Neuronal stem cell (in vitro differentiated cells): Measurements from ENCODE around the gene ARHGEF28.

Experiments
- DNase-seq: peaks from one replicate; pipeline ENCODE4 v3.0.0-alpha.2; 2013; ENCODE audit warnings: low spot score
- H2AFZ ChIP-seq: one replicate; pipeline ENCODE4 v1.6.1; 2013; ENCODE audit warnings: mild to moderate bottlenecking, low read length, inconsistent platforms
- H2AK5ac ChIP-seq: 2 replicates; pipeline ENCODE4 v1.6.1; 2013; ENCODE audit warnings: low read depth, mild to moderate bottlenecking, inconsistent platforms, low read length, moderate library complexity, mixed read lengths
- H2BK120ac ChIP-seq: 2 replicates; pipeline ENCODE4 v1.6.1; 2013; ENCODE audit warnings: low read depth, mild to moderate bottlenecking, inconsistent platforms, low read length, moderate library complexity, mixed read lengths
- H2BK12ac ChIP-seq: one replicate; pipeline ENCODE4 v1.6.1; 2013; ENCODE audit warnings: low read length, inconsistent platforms
- H2BK15ac ChIP-seq: 2 replicates; pipeline ENCODE4 v1.6.1; 2013; ENCODE audit warnings: mild to moderate bottlenecking, low read length, inconsistent platforms, mixed read lengths
- H2BK5ac ChIP-seq: one replicate; pipeline ENCODE4 v1.6.1; 2013; ENCODE audit warnings: inconsistent platforms, mild to moderate bottlenecking, low read length, moderate library complexity
- H3K14ac ChIP-seq: one replicate; pipeline ENCODE4 v1.6.1; 2013; ENCODE audit warnings: low read length, inconsistent platforms
- H3K18ac ChIP-seq: 2 replicates; pipeline ENCODE4 v1.6.1; 2013; ENCODE audit warnings: low read length, inconsistent platforms
- H3K23ac ChIP-seq: 2 replicates; pipeline ENCODE4 v1.6.1; 2013; ENCODE audit warnings: low read depth, mild to moderate bottlenecking, mixed read lengths, low read length, inconsistent platforms; ENCODE audit not compliant: poor library complexity
- H3K27ac ChIP-seq: replicated peaks from 3 replicates; pipeline ENCODE4 v1.5.1; 2013; ENCODE audit warnings: low read length, inconsistent platforms
- H3K27me3 ChIP-seq, 3 experiments: 2 replicates each; pipeline ENCODE4 v1.6.1; 2013; ENCODE audit warnings: low read length in 3 of 3, mild to moderate bottlenecking in 2 of 3, inconsistent platforms in 1 of 3, low read depth in 1 of 3, mixed read lengths in 1 of 3, moderate library complexity in 1 of 3; ENCODE audit not compliant: control insufficient read depth in 3 of 3, insufficient read depth in 3 of 3
- H3K36me3 ChIP-seq, 2 donors: replicated peaks in 1 of 2; 2 replicates each; pipeline ENCODE4 v1.6.1; 2013; ENCODE audit warnings: low read length in 2 of 2; ENCODE audit not compliant: control insufficient read depth in 2 of 2, insufficient read depth in 2 of 2
- H3K4ac ChIP-seq: 2 replicates; pipeline ENCODE4 v1.6.1; 2013; ENCODE audit warnings: inconsistent platforms, mild to moderate bottlenecking, low read length, moderate library complexity
- H3K4me1 ChIP-seq, 2 donors: 1 replicate in 1 of 2; 2 replicates in 1 of 2; pipeline ENCODE4 v1.6.1; 2013; ENCODE audit warnings: low read length in 2 of 2, low read depth in 1 of 2; ENCODE audit not compliant: control insufficient read depth in 2 of 2, insufficient read depth in 1 of 2
- H3K4me2 ChIP-seq: one replicate; pipeline ENCODE4 v1.6.1; 2013; ENCODE audit warnings: mild to moderate bottlenecking, low read length, inconsistent platforms; ENCODE audit not compliant: insufficient read depth, poor library complexity, severe bottlenecking
- H3K4me3 ChIP-seq, 2 donors: 2 replicates each; pipeline ENCODE4 v1.5.1; 2013; ENCODE audit warnings: low read length in 2 of 2, mild to moderate bottlenecking in 2 of 2, inconsistent platforms in 1 of 2, moderate library complexity in 1 of 2
- H3K79me1 ChIP-seq: one replicate; pipeline ENCODE4 v1.6.1; 2013; ENCODE audit warnings: low read depth, mild to moderate bottlenecking, inconsistent platforms, low read length, moderate library complexity
- H3K9ac ChIP-seq: one replicate; pipeline ENCODE4 v1.6.1; 2013; ENCODE audit warnings: mild to moderate bottlenecking, low read depth, low read length, inconsistent platforms; ENCODE audit not compliant: poor library complexity
- H3K9me3 ChIP-seq, 2 donors: replicated peaks in 1 of 2; 2 replicates each; pipeline versions ENCODE3 to v1.6.1; 2013; ENCODE audit warnings: low read length in 2 of 2, mild to moderate bottlenecking in 2 of 2, inconsistent platforms in 1 of 2, low read depth in 1 of 2, mixed read lengths in 1 of 2, moderate library complexity in 1 of 2; ENCODE audit not compliant: control insufficient read depth in 2 of 2, insufficient read depth in 1 of 2
- H4K8ac ChIP-seq: one replicate; pipeline ENCODE4 v1.6.1; 2013; ENCODE audit warnings: low read depth, mild to moderate bottlenecking, inconsistent platforms, low read length, moderate library complexity
- H4K91ac ChIP-seq: one replicate; pipeline ENCODE4 v1.6.1; 2013; ENCODE audit warnings: low read length, low read depth, mild to moderate bottlenecking, inconsistent platforms; ENCODE audit not compliant: poor library complexity
- WGBS, 2 donors: extraction: QIAGEN DNeasy Blood & Tissue Kit; methylation state at CpG; one replicate each; pipeline ENCODE4 v1.1.7; 2013; ENCODE audit warnings: missing lambda C conversion rate in 2 of 2, mixed read lengths in 1 of 2; ENCODE audit not compliant: insufficient read length in 2 of 2, insufficient replicate concordance in 1 of 2; ENCODE audit errors: extremely low coverage in 2 of 2; 5-methylcytosine and 5-hydroxymethylcytosine counted together

ARHGEF28 gene

GRCh38 chr5:73892806-73893205, 266.8 kb downstream of the ARHGEF28 start:
- no peak overlapping the region for H3K14ac ChIP-seq
- H2BK120ac ChIP-seq = no peak overlapping the region
- H2BK12ac ChIP-seq = no peak overlapping the region
- H2BK15ac ChIP-seq = no peak overlapping the region
- no peak overlapping the region for H3K9ac ChIP-seq
- no peaks in the 10 kb centered on the region for H3K79me1 ChIP-seq
- peaks cover 0 to 13% (median 0%) of the 10 kb centered on the region in 3 experiments for H3K27me3 ChIP-seq
- H3K4me3 ChIP-seq = no peak overlapping the region
- H3K4ac ChIP-seq = no peak overlapping the region
- H2BK5ac ChIP-seq = no peak overlapping the region
- no peak overlapping the region for H2AK5ac ChIP-seq
- H4K91ac ChIP-seq = no peak overlapping the region
- no CpG with 5 or more reads among the region's 1 CpG for WGBS, 2 donors
- no peaks in the 10 kb centered on the region for H3K9me3 ChIP-seq
- no peak overlapping the region for H4K8ac ChIP-seq
- DNase-seq = no peak
- no peak overlapping the region for H2AFZ ChIP-seq
- no peak overlapping the region for H3K27ac ChIP-seq
- H3K4me1 ChIP-seq = no peaks in the 10 kb centered on the region
- H3K23ac ChIP-seq = no peak overlapping the region
- H3K4me2 ChIP-seq = no peak overlapping the region
- no peak overlapping the region for H3K18ac ChIP-seq
- H3K36me3 ChIP-seq = no peaks in the 10 kb centered on the region

GRCh38 chr5:73893813-73894212, 267.8 kb downstream of the ARHGEF28 start:
- Histone ChIP-seq H2BK120ac (no peak overlapping the region), H2BK5ac (no peak overlapping the region), H3K4me1 (no peaks in the 10 kb centered on the region), H3K27ac (no peak overlapping the region), H3K9ac (no peak overlapping the region), H2BK12ac (no peak overlapping the region), H2AFZ (no peak overlapping the region), H3K4me2 (no peak overlapping the region), H4K8ac (no peak overlapping the region), H2BK15ac (no peak overlapping the region), H3K27me3 (peaks cover 0 to 9% (median 0%) of the 10 kb centered on the region in 3 experiments), H3K4ac (no peak overlapping the region), H3K9me3 (no peaks in the 10 kb centered on the region), H3K79me1 (no peaks in the 10 kb centered on the region), H2AK5ac (no peak overlapping the region), H4K91ac (no peak overlapping the region), H3K23ac (no peak overlapping the region), H3K36me3 (no peaks in the 10 kb centered on the region), H3K4me3 (no peak overlapping the region), H3K14ac (no peak overlapping the region), H3K18ac (no peak overlapping the region)
- DNase-seq = no peak
- WGBS, 2 donors = no CpG with 5 or more reads among the region's 2 CpGs

- H3K4me1 ChIP-seq = no peaks in the 10 kb centered on the region
- no peak overlapping the region for H2BK5ac ChIP-seq
- no peak overlapping the region for H3K9ac ChIP-seq
- H3K23ac ChIP-seq = no peak overlapping the region
- H3K27me3 ChIP-seq = peaks cover 0 to 3% (median 0%) of the 10 kb centered on the region in 3 experiments
- H2AK5ac ChIP-seq = no peak overlapping the region
- no peaks in the 10 kb centered on the region for H3K36me3 ChIP-seq
- no peak overlapping the region for H2AFZ ChIP-seq
- H4K91ac ChIP-seq = no peak overlapping the region
- no peak overlapping the region for H2BK15ac ChIP-seq
- WGBS, 2 donors = no CpG with 5 or more reads among the region's 6 CpGs
- H2BK120ac ChIP-seq = no peak overlapping the region
- no peak overlapping the region for H3K14ac ChIP-seq
- H3K4me2 ChIP-seq = no peak overlapping the region
- no peak overlapping the region for H3K4me3 ChIP-seq
- H3K79me1 ChIP-seq = no peaks in the 10 kb centered on the region
- H4K8ac ChIP-seq = no peak overlapping the region
- DNase-seq = no peak
- no peak overlapping the region for H3K27ac ChIP-seq
- H3K18ac ChIP-seq = no peak overlapping the region
- no peak overlapping the region for H3K4ac ChIP-seq
- H2BK12ac ChIP-seq = no peak overlapping the region
- H3K9me3 ChIP-seq = no peaks in the 10 kb centered on the region
Observed at GRCh38 chr5:73894860-73895259, 268.9 kb downstream of the ARHGEF28 start.

GRCh38 chr5:73895471-73895870, 269.5 kb downstream of the ARHGEF28 start:
- no peak for DNase-seq
- no CpG with 5 or more reads among the region's 4 CpGs for WGBS, 2 donors
- no peaks in the 10 kb centered on the region for H3K4me1 ChIP-seq

More at GRCh38 chr5:73895471-73895870, 269.5 kb downstream of the ARHGEF28 start:
- no peak overlapping the region for H2BK5ac ChIP-seq
- H2AFZ ChIP-seq = no peak overlapping the region
- H3K79me1 ChIP-seq = no peaks in the 10 kb centered on the region
- H3K27me3 ChIP-seq = peaks cover 0 to 3% (median 0%) of the 10 kb centered on the region in 3 experiments
- H3K18ac ChIP-seq = no peak overlapping the region
- H2AK5ac ChIP-seq = no peak overlapping the region
- no peak overlapping the region for H2BK12ac ChIP-seq
- no peak overlapping the region for H2BK15ac ChIP-seq
- no peak overlapping the region for H3K4ac ChIP-seq
- H3K23ac ChIP-seq = no peak overlapping the region
- no peak overlapping the region for H4K91ac ChIP-seq
- no peak overlapping the region for H3K4me3 ChIP-seq
- no peaks in the 10 kb centered on the region for H3K36me3 ChIP-seq
- no peak overlapping the region for H3K4me2 ChIP-seq
- H3K9ac ChIP-seq = no peak overlapping the region
- no peak overlapping the region for H3K27ac ChIP-seq
- no peaks in the 10 kb centered on the region for H3K9me3 ChIP-seq
- no peak overlapping the region for H2BK120ac ChIP-seq
- H3K14ac ChIP-seq = no peak overlapping the region
- H4K8ac ChIP-seq = no peak overlapping the region
